Measurements from ENCODE around the gene KSR2. TPM values are rescaled to one million over a fixed set of nuclear protein-coding genes. Genes with fewer than 3 reads are reported as not detected.

KSR2 gene
- total and polyA plus RNA-seq, 10 of the 15 experiments (the other 5 are each of a cell fraction or from before 2014, with no cell fraction given): under 0.01 to 1.5 (median 0.01) TPM; not detected in 3

- Histone ChIP-seq H3K27me3 (replicated peaks in 1 of 2; ENCODE audit: control insufficient read depth in 2 of 2, insufficient read depth in 2 of 2, low read length in 1 of 2) (no peaks in the 10 kb centered on the region; a peak in 1 of 4 replicates), H3K4me3 (no peak overlapping the region), H3K4me2 (ENCODE audit: control insufficient read depth, insufficient read depth) (no peak overlapping the region; the same call in 1 of the 2 replicates), H3K9me3 (replicated peaks; ENCODE audit: control insufficient read depth, insufficient read depth, low read length) (no peaks in the 10 kb centered on the region; the same call in 2 of the 3 replicates), H3K27ac (ENCODE audit: control insufficient read depth, insufficient read depth) (no peak overlapping the region), H3K36me3 (ENCODE audit: control insufficient read depth in 2 of 2, insufficient read depth in 2 of 2, low read length in 1 of 2) (no peaks in the 10 kb centered on the region), H3K4me1 (ENCODE audit: control insufficient read depth, insufficient read depth, low read length) (no peaks in the 10 kb centered on the region), H3K79me2 (ENCODE audit: control insufficient read depth, insufficient read depth, low read length) (no peaks in the 10 kb centered on the region), H2AFZ (ENCODE audit: control insufficient read depth, low read depth, low read length) (no peak overlapping the region), H3K9ac (ENCODE audit: control insufficient read depth, insufficient read depth, low read length) (no peak overlapping the region), H4K20me1 (ENCODE audit: control insufficient read depth, insufficient read depth) (no peaks in the 10 kb centered on the region)
- SMC1A ChIA-PET (ENCODE audit: uncharacterized antibody, unreplicated experiment): no interaction called here
- in situ Hi-C loops (cut with MboI) (no loop called here), intact Hi-C loops (cut with micrococcal nuclease; ENCODE audit: unreplicated experiment) (no loop called here)
- BruUV-seq (replicated peaks): no TSS peak
- DNase-seq (ENCODE audit: low read depth, low spot score): no peak
- 2% methylated on average over 4 of the region's 4 CpGs for WGBS (ENCODE audit: insufficient coverage, insufficient replicate concordance, low lambda C conversion rate, missing lambda C conversion rate)
- no peak for FAIRE-seq
- POLR2A ChIA-PET: no interaction called here
- CTCF ChIA-PET: no interaction called here
- ATAC-seq: no peak
- RAD21 ChIA-PET (ENCODE audit: unreplicated experiment): no interaction called here
- no peak for TF ChIP-seq USF1 (IDR thresholded peaks at IDR 0.05; ENCODE audit: borderline replicate concordance, extremely low read length, insufficient read depth, low read depth, low read length)
- no peak for TF ChIP-seq MTA3 (IDR thresholded peaks at IDR 0.05; ENCODE audit: borderline replicate concordance, low read length)
- TF ChIP-seq CHD4 (IDR thresholded peaks at IDR 0.05): no peak
- TF ChIP-seq ZNF687 (IDR thresholded peaks at IDR 0.05): no peak
- no peak for TF ChIP-seq IRF4 (IDR thresholded peaks at IDR 0.05; ENCODE audit: low read depth, low read length)
- TF ChIP-seq IKZF1 (conservative IDR thresholded peaks at IDR 0.05): no peak
- TF ChIP-seq LARP7 (IDR thresholded peaks at IDR 0.05): no peak
- no peak for TF ChIP-seq SPI1 (IDR thresholded peaks at IDR 0.05; ENCODE audit: borderline replicate concordance, insufficient read depth, low read depth, low read length)
- no peak for TF ChIP-seq SREBF1 (IDR thresholded peaks at IDR 0.05; ENCODE audit: low read length)
- TF ChIP-seq YBX1 (IDR thresholded peaks at IDR 0.05): no peak
Observed at GRCh38 chr12:117980616-117981015, 11.8 kb upstream of the KSR2 start.

Measured in GM12878 (cell line).